ENCODE data around the gene HBE1.

The HBE1 gene

DNA sequence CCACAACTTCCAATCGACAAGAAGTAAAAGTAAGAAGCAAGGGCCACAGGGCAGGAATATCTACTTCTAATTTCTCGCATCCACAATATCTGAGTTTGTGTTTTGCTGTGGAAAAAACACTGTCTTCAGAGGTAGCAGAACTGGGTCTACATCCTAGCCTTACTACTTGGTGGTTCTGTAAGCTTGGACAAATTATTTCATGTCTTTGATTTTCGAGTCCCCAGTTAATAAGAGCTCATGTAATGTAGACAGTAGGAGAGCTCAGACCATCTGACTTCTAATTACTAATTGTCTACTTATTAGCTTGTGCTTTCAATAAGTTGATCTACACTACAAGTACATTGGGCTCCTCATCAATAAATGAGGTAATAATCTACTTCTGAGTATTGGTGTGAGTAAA, 13.3 kb upstream of the HBE1 start:
- Mint-ChIP-seq H3K27ac (no peak overlapping the region), H3K9me3 (no peaks in the 10 kb centered on the region), H3K36me3 (ENCODE audit: low read depth) (no peaks in the 10 kb centered on the region), H3K4me1 (peaks cover 5% of the 10 kb centered on the region), H3K27me3 (ENCODE audit: low read depth, poor library complexity) (peaks cover 5% of the 10 kb centered on the region), H3K4me3 (no peak overlapping the region)
- no peak for DNase-seq
- TF ChIP-seq, protein P1, sequence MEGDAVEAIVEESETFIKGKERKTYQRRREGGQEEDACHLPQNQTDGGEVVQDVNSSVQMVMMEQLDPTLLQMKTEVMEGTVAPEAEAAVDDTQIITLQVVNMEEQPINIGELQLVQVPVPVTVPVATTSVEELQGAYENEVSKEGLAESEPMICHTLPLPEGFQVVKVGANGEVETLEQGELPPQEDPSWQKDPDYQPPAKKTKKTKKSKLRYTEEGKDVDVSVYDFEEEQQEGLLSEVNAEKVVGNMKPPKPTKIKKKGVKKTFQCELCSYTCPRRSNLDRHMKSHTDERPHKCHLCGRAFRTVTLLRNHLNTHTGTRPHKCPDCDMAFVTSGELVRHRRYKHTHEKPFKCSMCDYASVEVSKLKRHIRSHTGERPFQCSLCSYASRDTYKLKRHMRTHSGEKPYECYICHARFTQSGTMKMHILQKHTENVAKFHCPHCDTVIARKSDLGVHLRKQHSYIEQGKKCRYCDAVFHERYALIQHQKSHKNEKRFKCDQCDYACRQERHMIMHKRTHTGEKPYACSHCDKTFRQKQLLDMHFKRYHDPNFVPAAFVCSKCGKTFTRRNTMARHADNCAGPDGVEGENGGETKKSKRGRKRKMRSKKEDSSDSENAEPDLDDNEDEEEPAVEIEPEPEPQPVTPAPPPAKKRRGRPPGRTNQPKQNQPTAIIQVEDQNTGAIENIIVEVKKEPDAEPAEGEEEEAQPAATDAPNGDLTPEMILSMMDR (IDR thresholded peaks at IDR 0.05) = no peak

DNA sequence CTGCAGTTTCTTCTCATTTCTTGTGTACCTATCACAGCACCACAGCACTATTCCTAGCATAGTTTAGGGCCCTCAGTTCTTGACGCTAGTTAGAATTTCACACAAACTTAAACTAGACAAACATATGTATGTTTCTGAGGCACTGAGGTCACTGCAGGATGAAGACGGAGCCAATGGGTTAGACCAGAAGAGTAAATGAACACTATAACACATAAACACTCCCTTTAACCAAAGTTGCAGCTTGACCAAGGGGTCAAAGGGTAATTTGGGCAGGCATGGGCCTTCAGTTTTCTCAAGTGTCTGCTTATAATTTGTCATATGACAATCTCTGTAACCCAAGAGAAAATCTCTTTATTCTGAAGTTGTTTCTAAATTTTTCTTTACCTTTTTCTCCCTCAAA, 12.9 kb upstream of the HBE1 start:
- no peak for DNase-seq
- Mint-ChIP-seq H3K4me3 (no peak overlapping the region), H3K9me3 (no peaks in the 10 kb centered on the region), H3K27me3 (ENCODE audit: low read depth, poor library complexity) (peaks cover 5% of the 10 kb centered on the region), H3K4me1 (peaks cover 5% of the 10 kb centered on the region), H3K27ac (no peak overlapping the region), H3K36me3 (ENCODE audit: low read depth) (no peaks in the 10 kb centered on the region)
- TF ChIP-seq, protein P1 (IDR thresholded peaks at IDR 0.05) = no peak

DNA sequence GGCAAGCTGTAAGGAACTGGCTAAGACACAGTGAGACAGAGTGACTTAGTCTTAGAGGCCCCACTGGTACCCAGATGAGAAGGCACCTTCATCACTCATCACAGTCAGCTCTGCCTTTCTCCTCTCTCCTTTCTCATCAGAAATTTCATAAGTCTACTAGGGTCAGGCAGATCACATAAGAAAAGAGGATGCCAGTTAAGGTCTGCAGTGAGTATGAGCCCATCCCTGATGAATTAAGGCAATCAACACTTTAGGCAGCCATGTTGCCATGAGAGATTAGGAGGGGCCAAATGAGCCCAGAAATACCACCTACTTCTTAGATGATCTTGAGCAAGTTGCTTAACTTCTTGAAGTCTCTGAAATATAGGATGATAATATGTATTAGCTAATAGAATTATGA, 11.9 kb upstream of the HBE1 start:
- DNase-seq = no peak
- TF ChIP-seq, protein P1 (IDR thresholded peaks at IDR 0.05) = no peak
- H3K27me3 Mint-ChIP-seq (ENCODE audit: low read depth, poor library complexity) = peaks cover 5% of the 10 kb centered on the region
- H3K4me3 Mint-ChIP-seq = no peak overlapping the region
- no peak overlapping the region for H3K27ac Mint-ChIP-seq
- H3K36me3 Mint-ChIP-seq (ENCODE audit: low read depth) = no peaks in the 10 kb centered on the region
- peaks cover 5% of the 10 kb centered on the region for H3K4me1 Mint-ChIP-seq
- H3K9me3 Mint-ChIP-seq = no peaks in the 10 kb centered on the region

DNA sequence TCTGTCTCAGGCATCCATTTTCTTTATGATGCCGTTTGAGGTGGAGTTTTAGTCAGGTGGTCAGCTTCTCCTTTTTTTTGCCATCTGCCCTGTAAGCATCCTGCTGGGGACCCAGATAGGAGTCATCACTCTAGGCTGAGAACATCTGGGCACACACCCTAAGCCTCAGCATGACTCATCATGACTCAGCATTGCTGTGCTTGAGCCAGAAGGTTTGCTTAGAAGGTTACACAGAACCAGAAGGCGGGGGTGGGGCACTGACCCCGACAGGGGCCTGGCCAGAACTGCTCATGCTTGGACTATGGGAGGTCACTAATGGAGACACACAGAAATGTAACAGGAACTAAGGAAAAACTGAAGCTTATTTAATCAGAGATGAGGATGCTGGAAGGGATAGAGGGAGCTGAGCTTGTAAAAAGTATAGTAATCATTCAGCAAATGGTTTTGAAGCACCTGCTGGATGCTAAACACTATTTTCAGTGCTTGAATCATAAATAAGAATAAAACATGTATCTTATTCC, 10.9 kb upstream of the HBE1 start:
- Mint-ChIP-seq H3K27me3 (ENCODE audit: low read depth, poor library complexity) (peaks cover 5% of the 10 kb centered on the region), H3K36me3 (ENCODE audit: low read depth) (no peaks in the 10 kb centered on the region), H3K27ac (peak overlapping the region; percentile 26), H3K9me3 (no peaks in the 10 kb centered on the region), H3K4me1 (peaks cover 5% of the 10 kb centered on the region), H3K4me3 (no peak overlapping the region)
- TF ChIP-seq, protein P1 (IDR thresholded peaks at IDR 0.05) = no peak
- peak; percentile 6 for DNase-seq

DNA sequence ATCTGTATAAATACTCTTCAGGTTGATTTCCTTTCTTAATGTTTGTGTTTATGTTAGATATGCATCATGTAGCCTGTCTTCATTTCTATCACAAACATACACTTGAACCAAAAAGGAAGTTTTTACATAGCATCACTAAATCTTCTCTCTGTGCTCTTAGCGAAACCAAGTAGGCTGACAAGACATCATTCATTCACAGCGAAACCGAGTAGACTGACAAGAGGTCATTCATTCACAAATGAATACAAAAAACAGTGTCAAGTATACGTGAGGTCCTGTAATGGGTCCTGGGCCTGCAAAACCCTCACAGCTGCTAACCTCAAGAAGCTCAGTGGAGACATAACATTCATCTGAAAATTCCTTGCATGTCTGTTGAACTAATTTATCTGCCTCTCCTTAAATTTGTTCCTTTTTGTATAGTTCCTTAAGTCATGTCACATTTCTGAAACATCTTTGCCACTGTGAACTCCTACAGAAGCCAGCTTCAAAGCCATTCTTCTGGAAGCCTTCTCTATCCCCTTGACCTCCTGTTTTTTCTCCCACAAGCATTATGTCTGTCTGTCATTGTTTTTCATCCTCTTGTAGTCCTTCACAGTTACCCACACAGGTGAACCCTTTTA, 9.8 kb upstream of the HBE1 start:
- TF ChIP-seq, protein P1 (IDR thresholded peaks at IDR 0.05) = no peak
- Mint-ChIP-seq H3K27me3 (ENCODE audit: low read depth, poor library complexity) (peaks cover 3% of the 10 kb centered on the region), H3K36me3 (ENCODE audit: low read depth) (no peaks in the 10 kb centered on the region), H3K4me1 (peaks cover 5% of the 10 kb centered on the region), H3K4me3 (no peak overlapping the region), H3K27ac (no peak overlapping the region), H3K9me3 (no peaks in the 10 kb centered on the region)
- DNase-seq = no peak

DNA sequence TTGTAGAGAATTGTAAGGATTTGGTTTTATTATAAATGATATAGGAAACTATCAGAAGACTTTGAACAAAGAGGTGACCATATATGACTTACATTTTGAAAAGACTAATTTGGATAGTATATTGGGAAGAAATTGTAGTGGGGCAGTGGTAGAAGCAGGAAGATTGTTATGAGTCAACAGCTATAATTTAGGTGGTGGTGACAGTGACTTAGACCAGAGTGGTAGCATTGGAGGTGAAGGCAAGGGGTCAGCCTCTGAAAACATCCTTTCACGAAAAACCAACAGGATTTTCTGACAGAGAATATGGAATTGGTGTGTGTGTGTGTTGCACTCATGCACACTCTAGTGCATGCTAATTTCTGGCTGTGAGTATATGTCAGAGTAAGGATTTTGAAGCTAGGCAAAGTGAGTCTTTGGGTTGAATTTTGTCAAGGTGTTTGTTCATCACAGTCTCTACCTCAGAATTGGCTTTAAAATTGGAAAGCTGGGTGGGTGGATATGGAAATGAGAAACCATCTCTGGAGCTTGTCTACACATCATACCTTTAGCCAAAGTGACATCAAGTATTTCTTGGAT, 8.2 kb upstream of the HBE1 start:
- H3K27me3 Mint-ChIP-seq (ENCODE audit: low read depth, poor library complexity) = peaks cover 3% of the 10 kb centered on the region
- H3K36me3 Mint-ChIP-seq (ENCODE audit: low read depth) = no peaks in the 10 kb centered on the region
- peaks cover 5% of the 10 kb centered on the region for H3K4me1 Mint-ChIP-seq
- DNase-seq = no peak
- TF ChIP-seq, protein P1 (IDR thresholded peaks at IDR 0.05) = no peak
- no peak overlapping the region for H3K4me3 Mint-ChIP-seq
- no peaks in the 10 kb centered on the region for H3K9me3 Mint-ChIP-seq
- H3K27ac Mint-ChIP-seq = no peak overlapping the region
